HepG2 (cell line): ENCODE results near the gene S100A12. TPM values are rescaled to one million over a fixed set of nuclear protein-coding genes. Genes with fewer than 3 reads are reported as not detected.

Experiments
- ARNT2 ChIP-seq: sonication (generic); formaldehyde crosslinking; IDR thresholded peaks from 2 replicates; pipeline ENCODE4 v1.8.0; 2022; ENCODE audit warnings: mild to moderate bottlenecking, low read depth, missing genetic modification reagents, moderate library complexity
- ATF3 ChIP-seq: sonication (generic); formaldehyde crosslinking; IDR thresholded peaks from 2 replicates; pipeline ENCODE4 v1.4.0; 2020; ENCODE audit warnings: missing genetic modification reagents
- BORCS8-MEF2B ChIP-seq: sonication (generic); formaldehyde crosslinking; IDR thresholded peaks from 2 replicates; pipeline ENCODE4 v1.8.0; 2022; ENCODE audit warnings: mild to moderate bottlenecking, missing genetic modification reagents
- BRF2 ChIP-seq: sonication (generic); formaldehyde crosslinking; IDR thresholded peaks from 2 replicates; pipeline ENCODE4 v1.8.1; 2022; ENCODE audit warnings: mild to moderate bottlenecking, missing genetic modification reagents
- CREB3 ChIP-seq: sonication (generic); formaldehyde crosslinking; IDR thresholded peaks from 2 replicates; pipeline ENCODE4 v1.5.0; 2020; ENCODE audit warnings: missing genetic modification reagents
- EP300 ChIP-seq, 3 experiments: sonication (generic) in 1 of 3; formaldehyde crosslinking in 1 of 3; IDR thresholded peaks; 2 replicates each; pipeline versions ENCODE4 v1.5.1 to v1.6.1; 2011 to 2020; ENCODE audit warnings: low read depth in 2 of 3, low read length in 2 of 3, borderline replicate concordance in 1 of 3, improper control_type of control experiment in 1 of 3, mild to moderate bottlenecking in 1 of 3, missing genetic modification reagents in 1 of 3, moderate library complexity in 1 of 3
- MAFF ChIP-seq: IDR thresholded peaks from 2 replicates; pipeline ENCODE4 v1.6.1; 2011; ENCODE audit warnings: low read depth, low read length, improper control_type of control experiment
- MAFK ChIP-seq, 2 experiments: IDR thresholded peaks in 1 of 2; conservative IDR thresholded peaks in 1 of 2; 2 replicates each; pipeline ENCODE4 v1.6.1; 2011; ENCODE audit warnings: improper control_type of control experiment in 2 of 2, low read length in 2 of 2
- MAX ChIP-seq: IDR thresholded peaks from 2 replicates; pipeline ENCODE4 v1.6.1; 2012; ENCODE audit warnings: inconsistent platforms
- MYC ChIP-seq: sonication (generic); formaldehyde crosslinking; IDR thresholded peaks from 2 replicates; pipeline ENCODE4 v1.9.0; 2021; ENCODE audit warnings: missing genetic modification reagents, borderline replicate concordance
- MYPOP ChIP-seq: sonication (generic); formaldehyde crosslinking; IDR thresholded peaks from 2 replicates; pipeline ENCODE4 v1.8.1; 2023; ENCODE audit warnings: mild to moderate bottlenecking, moderate library complexity, missing genetic modification reagents
- SIN3B ChIP-seq: fragments of 150-350 bp; IDR thresholded peaks from 2 replicates; pipeline ENCODE4 v1.6.1; 2014; ENCODE audit warnings: low read length
- SOX13 ChIP-seq, 3 experiments: fragments of 450-650 bp in 1 of 3; sonication (generic) in 1 of 3; formaldehyde crosslinking in 1 of 3; IDR thresholded peaks in 2 of 3; conservative IDR thresholded peaks in 1 of 3; 2 replicates each; pipeline versions ENCODE4 v1.5.0 to v1.6.1; 2016 to 2020; ENCODE audit warnings: antibody characterized with exemption in 1 of 3, mild to moderate bottlenecking in 1 of 3, missing compliant biosample characterization in 1 of 3, missing genetic modification reagents in 1 of 3, moderate library complexity in 1 of 3
- SOX5 ChIP-seq: IDR thresholded peaks from 2 replicates; pipeline ENCODE4 v1.6.1; 2016; ENCODE audit warnings: borderline replicate concordance
- TEAD2 ChIP-seq: sonication (generic); formaldehyde crosslinking; IDR thresholded peaks from 2 replicates; pipeline ENCODE4 v1.9.0; 2021; ENCODE audit warnings: missing genetic modification reagents
- TFDP1 ChIP-seq: IDR thresholded peaks from 2 replicates; pipeline ENCODE4 v1.6.1; 2016; ENCODE audit warnings: missing compliant biosample characterization, missing genetic modification reagents, borderline replicate concordance
- ZFP36L1 ChIP-seq: sonication (generic); formaldehyde crosslinking; IDR thresholded peaks from 2 replicates; pipeline ENCODE4 v1.8.0; 2022; ENCODE audit warnings: mild to moderate bottlenecking, missing genetic modification reagents, moderate library complexity
- ZIK1 ChIP-seq: sonication (generic); formaldehyde crosslinking; IDR thresholded peaks from 2 replicates; pipeline ENCODE4 v1.5.0; 2020; ENCODE audit warnings: mild to moderate bottlenecking, low read depth, missing genetic modification reagents, borderline replicate concordance
- ZNF143 ChIP-seq: sonication (generic); formaldehyde crosslinking; IDR thresholded peaks from 2 replicates; pipeline ENCODE4 v1.4.0; 2020; ENCODE audit warnings: missing genetic modification reagents
- ZNF335 ChIP-seq: sonication (generic); formaldehyde crosslinking; IDR thresholded peaks from 2 replicates; pipeline ENCODE4 v1.4.0; 2020; ENCODE audit warnings: missing genetic modification reagents
- ZNF513 ChIP-seq: sonication (generic); formaldehyde crosslinking; conservative IDR thresholded peaks from 2 replicates; pipeline ENCODE4 v1.5.0; 2020; ENCODE audit warnings: missing genetic modification reagents
- ZNF557 ChIP-seq: sonication (generic); formaldehyde crosslinking; IDR thresholded peaks from 2 replicates; pipeline ENCODE4 v1.4.0; 2020; ENCODE audit warnings: missing genetic modification reagents
- ZNF713 ChIP-seq: sonication (generic); formaldehyde crosslinking; IDR thresholded peaks from 2 replicates; pipeline ENCODE4 v1.4.0; 2020; ENCODE audit warnings: mild to moderate bottlenecking, missing genetic modification reagents
- polyA plus RNA-seq, 8 experiments: library from polyadenylated mRNA; depleted of rRNA in 3 of 8; stranded (reverse) in 7 of 8; unstranded in 1 of 8; fragments of >200 nt; fragmentation: Illumina TruSeq in 4 of 8; extraction: Trizol in 4 of 8; gene quantifications; 2 replicates each; pipeline versions ENCODE4 v1.2.1 to v1.2.3, GENCODE V29; 2011 to 2016; ENCODE audit warnings: low read depth in 4 of 8, missing spikeins in 1 of 8, mixed read lengths in 1 of 8; ENCODE audit not compliant: insufficient read depth in 1 of 8
- total RNA-seq, 5 experiments: library from RNA; depleted of rRNA; stranded (reverse); fragments of >200 nt; fragmentation: Illumina TruSeq; extraction: Trizol; gene quantifications; 2 replicates each; pipeline ENCODE4 v1.2.3, GENCODE V29; 2016; ENCODE audit warnings: low read depth in 1 of 5

S100A12 gene
- total and polyA plus RNA-seq, 2 of the 13 experiments (the other 11 are each of a cell fraction or from before 2014, with no cell fraction given), result not detected

- TF ChIP-seq ZNF513 (CRISPR knock-in tag) (no peak), ZNF143 (CRISPR knock-in tag) (no peak), ZFP36L1 (CRISPR knock-in tag) (no peak), EP300 (IDR thresholded peaks at IDR 0.05; ENCODE audit: low read depth in 2 of 2, low read length in 2 of 2) (no peak), EP300 (CRISPR knock-in tag; IDR thresholded peaks at IDR 0.05; ENCODE audit: borderline replicate concordance) (no peak), ARNT2 (CRISPR knock-in tag) (no peak), SOX5 (CRISPR knock-in tag) (no peak), TFDP1 (peak; percentile 97), CREB3 (no peak), MAX (peak; percentile 87), MYPOP (no peak), BRF2 (no peak), SOX13 (IDR thresholded peaks at IDR 0.05) (no peak), SOX13 (CRISPR knock-in tag; conservative IDR thresholded peaks at IDR 0.05 in 1 of 2, IDR thresholded peaks at IDR 0.05 in 1 of 2) (no peak), BORCS8-MEF2B (CRISPR knock-in tag) (no peak), ZIK1 (CRISPR knock-in tag) (no peak), MAFF (no peak), MYC (CRISPR knock-in tag) (peak; percentile 35; the same call in 1 of the 2 replicates), ZNF713 (CRISPR knock-in tag) (no peak), TEAD2 (CRISPR knock-in tag) (no peak), ZNF335 (CRISPR knock-in tag) (no peak), MAFK (conservative IDR thresholded peaks at IDR 0.05 in 1 of 2, IDR thresholded peaks at IDR 0.05 in 1 of 2; ENCODE audit: low read length in 2 of 2) (no peak), ATF3 (CRISPR knock-in tag) (no peak), ZNF557 (CRISPR knock-in tag) (no peak), SIN3B (no peak)
These were observed 29.3 kb upstream of the S100A12 start (continued) for GRCh38 chr1:153404768-153405167.
